Retina (tissue), 1 donor: Measurements from ENCODE around the gene CEP128.
A peak's percentile ranks its signal among the peaks of the same experiment; 100 is the strongest.

Source experiments
- DNase-seq: peaks from one replicate; pipeline ENCODE4 v3.0.0-alpha.2; 2016

The CEP128 gene

GRCh38 chr14:80658155-80658554 is 283.4 kb downstream of the CEP128 start:
- DNase-seq: no peak

DNA sequence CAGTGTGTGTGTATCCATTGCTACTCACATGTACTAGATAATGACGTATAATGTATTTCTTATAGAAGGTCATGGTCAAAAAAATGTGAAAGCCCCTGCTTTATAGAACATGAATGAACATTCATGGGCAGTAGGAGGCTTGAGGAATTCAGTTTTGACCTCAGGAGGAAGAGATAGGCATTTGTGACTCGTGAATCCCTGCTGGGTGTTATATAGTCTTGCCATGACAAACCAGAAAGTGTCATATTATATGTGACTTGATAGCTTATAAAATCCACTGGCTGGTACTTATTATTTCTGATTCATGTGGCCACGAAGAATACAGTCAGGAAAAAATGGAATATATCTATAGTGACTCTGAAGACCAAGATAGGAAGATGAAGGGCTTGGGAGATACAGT is 287.6 kb downstream of the CEP128 start:
- DNase-seq: no peak

DNA sequence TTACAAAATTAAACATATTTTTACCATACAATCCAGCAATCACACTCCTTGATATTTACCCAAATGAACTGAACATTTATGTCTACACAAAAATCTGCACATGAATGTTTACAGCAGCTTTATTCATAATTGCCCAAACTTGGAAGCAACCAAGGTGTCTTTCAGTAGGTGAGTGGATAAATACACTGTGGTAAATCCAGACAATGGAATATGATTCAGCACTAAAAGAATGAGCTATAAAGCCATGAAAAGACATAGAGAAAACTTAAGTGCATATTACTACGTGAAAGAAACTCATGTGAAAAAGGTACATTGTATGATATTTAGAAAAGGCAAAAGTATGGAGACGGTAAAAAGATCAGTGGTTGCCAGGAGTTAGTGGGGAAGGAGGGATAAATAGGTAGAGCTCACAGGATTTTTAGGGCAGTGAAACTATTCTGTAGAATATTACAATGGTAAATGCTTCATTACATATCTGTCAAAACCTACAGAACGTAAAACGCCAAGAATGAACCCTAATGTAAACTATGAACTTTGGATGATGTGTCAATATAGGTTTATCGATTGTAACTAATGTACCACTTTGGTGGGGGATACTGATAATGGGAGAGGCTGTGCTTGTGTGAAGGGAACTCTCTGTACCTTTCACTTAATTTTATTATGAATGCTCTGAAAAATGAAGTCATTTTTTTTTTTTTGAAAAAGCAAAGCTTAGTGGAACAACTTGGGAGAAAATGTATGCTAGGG is 295.7 kb downstream of the CEP128 start:
- DNase-seq: no peak

- DNase-seq: no peak
These were observed 296.7 kb downstream of the CEP128 start for GRCh38 chr14:80644826-80645225.

DNA sequence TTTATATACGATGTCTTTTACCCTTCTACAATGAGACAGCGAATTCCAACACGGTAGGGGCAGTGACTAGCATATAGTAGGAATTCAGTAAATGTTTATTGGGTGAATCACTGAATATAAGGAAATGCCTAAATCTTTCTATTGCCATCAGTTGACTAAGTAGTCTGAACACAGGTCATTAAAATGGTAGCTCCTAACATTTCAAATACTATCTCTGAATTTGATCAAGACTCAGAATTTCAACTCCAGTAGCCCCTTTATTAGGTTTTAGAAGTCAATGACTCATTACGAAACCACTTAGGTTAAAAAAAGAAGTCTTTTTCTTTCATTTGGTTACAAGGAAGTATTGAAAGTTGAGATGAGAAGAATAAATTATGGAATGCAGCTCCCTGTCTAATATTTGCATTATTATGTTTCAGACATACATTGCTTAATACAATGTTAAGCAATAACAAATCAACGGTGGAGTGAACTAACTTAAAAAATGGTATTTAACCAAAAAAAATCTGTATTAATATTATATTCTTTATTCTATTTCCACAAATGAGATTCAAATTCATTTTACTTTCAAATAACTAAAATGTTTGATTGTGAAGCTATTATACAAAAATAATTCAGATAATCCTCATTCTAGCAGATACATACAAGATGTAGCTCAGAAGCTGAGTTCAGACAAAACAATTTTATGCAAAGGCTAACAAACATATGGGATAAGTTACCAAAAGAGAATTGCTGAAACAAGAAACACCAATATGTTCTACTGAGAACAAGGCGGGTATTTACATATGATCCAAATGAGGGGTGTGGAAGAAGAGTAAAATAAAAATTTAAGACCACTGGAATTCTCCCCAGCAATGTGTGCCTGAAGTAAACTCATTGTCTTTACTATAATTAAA is 302.7 kb downstream of the CEP128 start:
- no peak for DNase-seq

GRCh38 chr14:80637756-80638619 is 303.6 kb downstream of the CEP128 start:
- no peak for DNase-seq

DNA sequence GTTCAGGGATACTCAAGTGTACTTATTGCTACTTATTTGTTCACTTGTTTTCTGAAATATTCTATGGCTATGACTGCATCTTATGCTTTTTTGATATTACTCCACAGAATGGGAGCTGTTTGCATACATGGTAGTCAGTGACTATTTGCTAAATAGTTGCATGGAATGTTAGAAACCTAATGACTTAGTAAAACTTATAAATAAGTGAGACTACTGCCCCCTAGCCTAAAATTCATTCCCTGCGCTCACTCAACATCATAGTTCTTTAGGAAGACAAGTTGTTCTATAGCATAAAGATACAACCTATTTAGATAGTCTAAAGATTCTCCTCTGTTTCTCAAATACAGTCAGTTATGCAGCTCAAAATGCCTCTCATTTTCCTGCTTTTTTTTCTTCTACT is 305.5 kb downstream of the CEP128 start:
- DNase-seq: no peak

GRCh38 chr14:80634106-80634758 is 307.3 kb downstream of the CEP128 start:
- no peak for DNase-seq

GRCh38 chr14:80629606-80630005 is 311.9 kb downstream of the CEP128 start:
- no peak for DNase-seq

DNA sequence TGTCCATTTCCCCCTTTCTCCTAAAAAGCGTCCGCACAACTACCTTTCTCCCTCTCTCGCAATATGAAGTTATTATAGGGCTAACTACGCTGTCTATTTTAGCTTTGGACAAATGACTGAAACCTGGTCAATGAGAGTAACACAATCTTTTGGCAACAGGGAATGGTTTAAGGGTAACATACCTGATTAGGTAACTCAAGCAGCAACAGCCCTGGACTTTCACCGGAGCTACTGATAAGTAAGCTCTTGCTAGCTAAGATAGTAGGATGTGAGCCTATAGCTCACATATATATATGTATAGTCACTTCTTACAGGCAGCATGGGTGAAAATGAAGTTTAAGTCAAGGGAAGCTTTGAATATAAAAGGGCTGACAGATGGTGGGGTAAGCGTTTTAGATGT is 313.0 kb downstream of the CEP128 start:
- DNase-seq: no peak

DNA sequence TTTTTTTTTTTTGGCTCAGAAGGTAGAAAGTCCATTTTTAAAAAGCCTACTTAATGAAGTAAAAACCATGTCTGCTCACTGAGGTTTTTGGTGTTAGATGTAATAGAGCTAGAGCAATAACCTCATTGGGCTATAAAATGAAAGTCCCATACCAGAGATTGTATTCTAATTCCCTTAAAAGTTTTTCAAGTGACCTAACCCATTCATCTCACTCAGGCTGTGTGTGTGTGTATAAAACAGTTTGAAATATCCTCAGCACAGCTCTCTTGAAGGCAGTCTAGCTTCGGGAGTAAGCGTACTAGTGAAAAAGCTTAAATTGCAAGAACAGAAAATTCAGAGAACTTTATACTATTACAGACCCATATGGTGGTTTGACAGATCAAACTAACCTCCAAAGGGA is 313.8 kb downstream of the CEP128 start:
- DNase-seq: no peak

DNA sequence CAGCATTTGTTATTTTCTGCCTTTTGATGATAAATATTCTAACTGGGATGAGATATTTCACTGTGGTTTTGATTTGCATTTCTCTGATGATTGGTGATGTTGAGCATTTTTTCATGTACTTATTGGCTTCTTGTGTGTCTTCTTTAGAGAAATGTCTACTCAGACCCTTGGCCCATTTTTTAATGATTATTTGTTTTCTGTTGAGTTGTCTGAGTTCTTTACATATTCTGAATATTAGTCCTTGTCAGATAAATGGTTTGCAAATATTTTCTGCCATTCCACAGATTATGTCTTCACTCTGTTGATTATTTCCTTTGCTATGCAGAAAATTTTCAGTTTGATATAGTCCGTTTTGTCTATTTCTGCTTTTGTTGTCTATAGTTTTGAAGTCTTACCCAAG is 317.0 kb downstream of the CEP128 start:
- no peak for DNase-seq

DNA sequence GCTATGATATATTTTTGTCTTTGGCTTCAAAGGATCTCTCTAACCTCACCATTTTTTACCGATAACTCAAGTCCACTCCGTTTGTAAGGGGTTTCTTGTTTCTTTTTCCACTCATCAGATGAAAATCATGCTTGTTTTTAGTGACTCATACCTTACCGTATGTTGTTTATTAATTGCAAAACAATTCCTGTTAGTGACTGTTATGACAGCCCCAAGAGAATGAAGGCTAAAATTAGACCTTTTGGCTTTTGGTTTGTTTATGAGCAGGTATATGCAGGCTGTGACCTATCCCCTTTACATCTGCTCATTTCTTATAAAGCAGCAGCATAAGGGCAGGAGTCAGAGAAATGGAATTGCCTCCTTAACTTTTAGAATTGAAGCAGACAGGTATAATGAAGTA is 319.8 kb downstream of the CEP128 start:
- DNase-seq: no peak

DNA sequence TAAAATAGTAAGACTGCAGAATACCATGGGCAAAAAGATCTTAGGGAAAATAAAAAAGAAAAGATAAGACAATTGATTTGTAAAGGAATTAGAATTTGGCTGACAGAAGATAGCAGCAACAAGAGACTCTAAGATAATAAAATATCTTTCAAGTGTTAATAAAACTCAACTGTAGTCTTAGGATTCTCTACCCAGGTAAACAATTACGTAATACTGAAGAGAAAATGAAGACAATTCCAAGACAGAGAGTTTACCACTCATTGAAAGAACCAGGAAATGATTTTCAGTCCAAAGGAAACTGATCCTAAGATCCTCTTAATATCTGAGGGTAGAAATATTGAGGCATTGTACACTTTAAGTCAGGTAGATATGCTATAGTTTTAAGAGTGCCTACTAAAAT is 321.1 kb downstream of the CEP128 start:
- DNase-seq: no peak

DNA sequence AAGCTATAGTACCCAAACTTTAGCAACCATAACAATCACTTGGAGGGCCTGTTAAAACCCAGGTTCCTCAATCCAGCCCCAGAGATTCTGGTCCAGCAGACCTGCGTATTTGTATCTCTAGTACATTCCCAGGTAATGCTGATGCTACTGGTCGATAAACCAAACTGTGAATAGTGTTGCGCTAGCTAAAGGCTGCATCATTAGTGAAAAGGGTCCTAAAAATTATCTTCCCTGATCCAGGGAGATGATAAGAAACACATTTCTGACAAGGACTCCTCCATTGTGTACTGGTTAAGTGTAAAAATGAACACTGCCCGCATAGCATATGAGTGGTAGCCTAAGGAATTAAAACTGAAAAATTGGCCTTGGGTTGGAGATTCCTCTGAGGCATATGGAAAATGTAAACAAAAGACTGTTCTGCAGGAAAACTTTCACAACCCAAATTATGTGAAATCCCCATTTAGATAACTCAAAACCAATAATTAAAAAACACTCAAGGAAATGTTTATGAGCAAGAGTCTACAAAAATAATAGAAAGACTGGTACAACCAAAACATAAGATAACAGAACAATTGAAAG is 322.7 kb downstream of the CEP128 start:
- DNase-seq: no peak

GRCh38 chr14:80615831-80616230 is 325.7 kb downstream of the CEP128 start:
- no peak for DNase-seq

- no peak for DNase-seq
These were observed 332.5 kb downstream of the CEP128 start for GRCh38 chr14:80609055-80609454.

DNA sequence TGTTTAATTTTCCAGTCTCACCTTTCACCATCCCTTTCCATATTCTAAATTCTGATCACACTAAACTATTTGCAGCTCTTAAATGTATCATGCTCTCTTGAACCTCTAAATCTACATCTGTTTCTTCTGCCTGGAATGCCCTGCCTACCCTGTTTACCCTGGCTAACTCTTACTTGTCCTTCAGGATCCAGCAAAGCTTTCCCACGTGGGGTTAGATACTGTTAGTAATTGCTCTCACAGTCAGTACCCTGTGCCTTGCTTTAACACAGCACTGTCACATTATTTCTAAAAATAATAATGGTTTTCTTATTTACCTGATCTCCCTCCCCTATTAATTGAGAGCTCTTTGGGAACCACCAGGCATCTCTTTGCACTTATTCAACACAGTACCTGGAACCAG is 333.0 kb downstream of the CEP128 start:
- DNase-seq: no peak

- DNase-seq: no peak
These were observed 333.9 kb downstream of the CEP128 start for GRCh38 chr14:80607430-80608190.

- peak; percentile 8 for DNase-seq
These were observed 335.2 kb downstream of the CEP128 start for GRCh38 chr14:80606347-80606772.

- no peak for DNase-seq
These were observed 336.0 kb downstream of the CEP128 start for GRCh38 chr14:80605536-80605935.
